Adrenal gland (tissue), 12 donors: ENCODE data around the gene LPAR4. TPM values are rescaled to one million over a fixed set of nuclear protein-coding genes. Genes with fewer than 3 reads are reported as not detected.

Experiments used
- DNase-seq, 7 donors: peaks; one replicate each; pipeline ENCODE4 v3.0.0-alpha.2; 2019 to 2020
- H3K27ac ChIP-seq, 5 donors: fragments of 200-600 bp; sonication (generic) in 4 of 5; 1 replicate in 3 of 5; 2 replicates in 2 of 5; pipeline versions ENCODE4 v1.5.1 to v1.8.0; 2016 to 2020; ENCODE audit warnings: mild to moderate bottlenecking in 1 of 5
- H3K27me3 ChIP-seq: fragments of 200-600 bp; 2 replicates; pipeline ENCODE4 v1.8.0; 2021
- H3K36me3 ChIP-seq, 2 donors: fragments of 200-600 bp; replicated peaks in 1 of 2; 1 replicate in 1 of 2; 2 replicates in 1 of 2; pipeline versions ENCODE4 v1.5.1 to v1.8.0; 2018 to 2022
- H3K4me1 ChIP-seq, 2 donors: fragments of 200-600 bp; replicated peaks in 1 of 2; 1 replicate in 1 of 2; 2 replicates in 1 of 2; pipeline versions ENCODE4 v1.5.1 to v1.8.0; 2018 to 2021
- H3K4me3 ChIP-seq, 4 donors: fragments of 200-600 bp; sonication (generic) in 3 of 4; one replicate each; pipeline ENCODE4 v1.5.1; 2016 to 2018
- H3K9me3 ChIP-seq, 3 donors: fragments of 200-600 bp; sonication (generic) in 1 of 3; replicated peaks in 1 of 3; 1 replicate in 2 of 3; 2 replicates in 1 of 3; pipeline versions ENCODE4 v1.5.1 to v1.8.0; 2016 to 2021
- POLR2A ChIP-seq, 2 donors: fragments of 450-650 bp; IDR thresholded peaks; one replicate each; pipeline ENCODE4 v1.6.1; 2017; ENCODE audit warnings: antibody characterized with exemption in 2 of 2, mild to moderate bottlenecking in 2 of 2, moderate library complexity in 1 of 2
- WGBS, 4 donors: extraction: QIAGEN DNeasy Blood & Tissue Kit in 2 of 4; methylation state at CpG; one replicate each; pipeline versions ENCODE4 v1.1.5 to v1.1.7; 2013 to 2017; 5-methylcytosine and 5-hydroxymethylcytosine counted together
- intact Hi-C, 2 donors: fragments of 100-400 bp; cut with DNase I; formaldehyde crosslinking; loops; one replicate each; pipeline versions ENCODE4 v1.14.1 to v1.15.0; 2022 to 2023
- polyA plus RNA-seq, 3 donors: library from polyadenylated mRNA; stranded (reverse); fragments of 200-250 nt in 2 of 3; fragments of 350-450 nt in 1 of 3; fragmentation: Illumina TruSeq in 1 of 3; extraction: RNeasy Lipid Tissue Mini Kit (QIAGEN cat#74804) in 1 of 3; gene quantifications; one replicate each; pipeline ENCODE4 v1.2.3, GENCODE V29; 2013 to 2014
- total RNA-seq, 9 donors: library from RNA; depleted of rRNA in 4 of 9; stranded (reverse); fragments of >200 nt in 4 of 9; fragments of 120-200 nt in 1 of 9; fragmentation: NEBNext Ultra II Directional in 1 of 9; extraction: Animal tissue kit (Norgen Biotek cat#: 25700) in 1 of 9; gene quantifications; one replicate each; pipeline versions ENCODE4 v1.1.0 to v1.2.4, GENCODE V29; 2013 to 2023
- TF ChIP-seq, protein P1 (sequence below), 6 experiments: fragments of 450-650 bp in 4 of 6; fragments of 200-600 bp in 2 of 6; sonication (generic) in 1 of 6; IDR thresholded peaks; 1 replicate in 5 of 6; 2 replicates in 1 of 6; pipeline versions ENCODE4 v1.5.1 to v1.8.0; 2016 to 2021; ENCODE audit warnings: antibody characterized with exemption in 6 of 6, mild to moderate bottlenecking in 2 of 6, moderate library complexity in 1 of 6
- donor health status: healthy with polysubstance abuse.
- donor health status: Bipolar disorder and iron deficiency.
- donor health status: DM: yes; HTN: yes; CAD: no.
- donor health status: DM: no; HTN: no; CAD: no.
- donor health status: DM: no; HTN: no; CAD: no.
- donor health status: DM: yes; HTN: yes; CAD: no.

LPAR4 gene
- total and polyA plus RNA-seq, 12 donors: 0.09 to 0.89 (median 0.30) TPM; not detected in 6

DNA sequence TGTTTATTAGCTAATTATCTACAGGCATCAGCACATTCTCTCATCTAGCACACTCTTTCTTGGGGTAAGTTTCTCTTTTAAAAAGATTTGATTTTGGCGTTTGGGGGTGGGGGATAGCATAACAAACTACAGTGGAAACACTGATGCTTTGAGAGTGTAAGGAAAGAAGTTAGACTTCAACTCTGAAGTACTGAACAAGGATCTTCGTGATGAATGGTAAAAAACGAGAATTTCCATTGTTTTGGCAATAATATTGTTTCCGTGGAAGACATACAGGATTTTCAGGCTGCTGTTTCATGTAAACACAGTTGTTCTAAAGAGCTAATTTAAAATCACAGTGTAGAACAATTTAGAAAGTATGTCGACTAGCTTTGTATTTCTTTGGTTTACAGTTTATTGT, 451 bp downstream of the LPAR4 start:
- Histone ChIP-seq H3K36me3 (no peaks in the 10 kb centered on the region), H3K27me3 (peaks cover 15% of the 10 kb centered on the region), H3K27ac (no peak overlapping the region), H3K9me3 (no peaks in the 10 kb centered on the region), H3K4me1 (no peaks in the 10 kb centered on the region), H3K4me3 (peak overlapping the region in 1 of 4 donors; percentile 10)
- no peak for TF ChIP-seq POLR2A (IDR thresholded peaks at IDR 0.05)
- TF ChIP-seq, protein P1, sequence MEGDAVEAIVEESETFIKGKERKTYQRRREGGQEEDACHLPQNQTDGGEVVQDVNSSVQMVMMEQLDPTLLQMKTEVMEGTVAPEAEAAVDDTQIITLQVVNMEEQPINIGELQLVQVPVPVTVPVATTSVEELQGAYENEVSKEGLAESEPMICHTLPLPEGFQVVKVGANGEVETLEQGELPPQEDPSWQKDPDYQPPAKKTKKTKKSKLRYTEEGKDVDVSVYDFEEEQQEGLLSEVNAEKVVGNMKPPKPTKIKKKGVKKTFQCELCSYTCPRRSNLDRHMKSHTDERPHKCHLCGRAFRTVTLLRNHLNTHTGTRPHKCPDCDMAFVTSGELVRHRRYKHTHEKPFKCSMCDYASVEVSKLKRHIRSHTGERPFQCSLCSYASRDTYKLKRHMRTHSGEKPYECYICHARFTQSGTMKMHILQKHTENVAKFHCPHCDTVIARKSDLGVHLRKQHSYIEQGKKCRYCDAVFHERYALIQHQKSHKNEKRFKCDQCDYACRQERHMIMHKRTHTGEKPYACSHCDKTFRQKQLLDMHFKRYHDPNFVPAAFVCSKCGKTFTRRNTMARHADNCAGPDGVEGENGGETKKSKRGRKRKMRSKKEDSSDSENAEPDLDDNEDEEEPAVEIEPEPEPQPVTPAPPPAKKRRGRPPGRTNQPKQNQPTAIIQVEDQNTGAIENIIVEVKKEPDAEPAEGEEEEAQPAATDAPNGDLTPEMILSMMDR (IDR thresholded peaks at IDR 0.05): no peak
- 15 to 24% (median 20%) methylated on average over 5 of the region's 5 CpGs for WGBS, 4 donors
- DNase-seq: no peak
- intact Hi-C loops: no loop called here

DNA sequence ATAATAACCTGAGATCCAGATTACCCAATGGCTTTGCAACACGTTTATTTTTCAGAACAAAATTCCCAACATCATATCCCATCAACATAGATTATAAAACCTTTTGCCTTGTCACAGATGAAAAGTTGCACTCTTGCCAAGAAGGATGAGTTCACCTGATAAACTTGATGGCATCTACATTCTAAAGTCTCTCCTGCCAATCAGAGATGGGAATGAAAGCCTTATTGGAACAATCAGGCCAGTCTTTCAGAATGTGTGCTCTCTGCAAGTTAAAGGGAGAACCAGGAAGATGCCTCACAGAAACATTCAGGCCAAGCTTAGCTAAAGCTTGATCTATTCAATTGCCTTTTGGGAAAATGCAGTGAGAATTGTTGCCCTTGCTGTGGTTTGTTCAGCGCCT, 1.3 kb downstream of the LPAR4 start:
- no peak for DNase-seq
- Histone ChIP-seq H3K27me3 (peaks cover 15% of the 10 kb centered on the region), H3K36me3 (no peaks in the 10 kb centered on the region), H3K4me1 (no peaks in the 10 kb centered on the region), H3K27ac (no peak overlapping the region), H3K4me3 (no peak overlapping the region), H3K9me3 (no peaks in the 10 kb centered on the region)
- 42 to 59% (median 48%) methylated on average over 1 to 2 of the region's 2 CpGs for WGBS, 4 donors
- intact Hi-C loops: no loop called here
- TF ChIP-seq, protein P1 (IDR thresholded peaks at IDR 0.05): no peak
- TF ChIP-seq POLR2A (IDR thresholded peaks at IDR 0.05): no peak

DNA sequence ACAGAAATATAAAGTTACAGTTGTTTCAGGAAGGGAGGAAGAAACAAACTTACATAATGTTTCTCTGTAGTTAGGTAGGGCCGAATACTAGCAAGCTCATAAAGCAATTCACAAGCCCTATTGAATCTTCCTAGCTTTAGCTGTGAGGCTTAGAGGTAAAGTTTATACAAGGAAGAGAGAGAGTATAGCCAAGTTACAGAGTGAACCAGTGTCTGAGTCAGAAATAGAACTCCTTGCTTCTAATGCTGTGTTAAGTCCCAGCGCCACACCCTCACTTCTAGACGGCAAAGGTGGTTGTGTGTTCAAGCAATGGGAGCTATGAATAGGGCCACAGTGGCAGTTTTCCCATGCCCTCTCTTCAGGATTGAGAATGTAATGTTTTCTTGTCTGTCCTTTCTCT, 6.1 kb downstream of the LPAR4 start:
- peaks cover 13% of the 10 kb centered on the region for H3K27me3 ChIP-seq
- H3K9me3 ChIP-seq: no peaks in the 10 kb centered on the region
- DNase-seq: no peak
- 51 to 62% (median 60%) methylated on average over 3 of the region's 3 CpGs for WGBS, 4 donors
- H3K36me3 ChIP-seq: no peaks in the 10 kb centered on the region
- H3K27ac ChIP-seq: no peak overlapping the region
- TF ChIP-seq, protein P1 (IDR thresholded peaks at IDR 0.05): no peak
- no peak for TF ChIP-seq POLR2A (IDR thresholded peaks at IDR 0.05)
- no peak overlapping the region for H3K4me3 ChIP-seq
- no peaks in the 10 kb centered on the region for H3K4me1 ChIP-seq
- intact Hi-C loops: no loop called here

DNA sequence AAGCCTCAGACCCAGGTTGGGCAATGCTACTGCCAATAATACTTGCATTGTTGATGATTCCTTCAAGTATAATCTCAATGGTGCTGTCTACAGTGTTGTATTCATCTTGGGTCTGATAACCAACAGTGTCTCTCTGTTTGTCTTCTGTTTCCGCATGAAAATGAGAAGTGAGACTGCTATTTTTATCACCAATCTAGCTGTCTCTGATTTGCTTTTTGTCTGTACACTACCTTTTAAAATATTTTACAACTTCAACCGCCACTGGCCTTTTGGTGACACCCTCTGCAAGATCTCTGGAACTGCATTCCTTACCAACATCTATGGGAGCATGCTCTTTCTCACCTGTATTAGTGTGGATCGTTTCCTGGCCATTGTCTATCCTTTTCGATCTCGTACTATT, 7.4 kb downstream of the LPAR4 start:
- no peak for DNase-seq
- no peak for TF ChIP-seq POLR2A (IDR thresholded peaks at IDR 0.05)
- TF ChIP-seq, protein P1 (IDR thresholded peaks at IDR 0.05): no peak
- intact Hi-C loops: no loop called here
- WGBS, 4 donors: 76 to 80% (median 78%) methylated on average over 5 of the region's 5 CpGs
- H3K4me3 ChIP-seq: no peak overlapping the region
- peaks cover 10% of the 10 kb centered on the region for H3K27me3 ChIP-seq
- H3K36me3 ChIP-seq: no peaks in the 10 kb centered on the region
- H3K27ac ChIP-seq: no peak overlapping the region
- H3K9me3 ChIP-seq: no peaks in the 10 kb centered on the region
- H3K4me1 ChIP-seq: no peaks in the 10 kb centered on the region
